K562 (cell line): ENCODE measurements around the gene AGAP1. TPM values are rescaled to one million over a fixed set of nuclear protein-coding genes. Genes with fewer than 3 reads are reported as not detected.

ENCODE experiments used
- ATAC-seq: fragments of 200-7000 bp; cut with Tn5 transposase; 3 replicates; pipeline ENCODE4 v1.9.1; 2020; ENCODE audit warnings: moderate library complexity
- BruUV-seq: library from RNA; stranded (reverse); fragments of 400-500 nt; replicated peaks from 2 replicates; lab custom pipeline; 2021; lab: Mats Ljungman, UMichigan
- CTCF ChIA-PET: fragments of 300-600 bp; formaldehyde crosslinking; extraction: SDS; loops from one replicate; lab custom pipeline; 2021; ENCODE audit warnings: low intra/inter-chr PET ratio; lab: Yijun Ruan, JAX
- POLR2A ChIA-PET: fragments of 300-600, 350-650 bp; sonication (Branson Sonifier 250); formaldehyde crosslinking; extraction: SDS; loops from one replicate; lab custom pipeline; 2021; ENCODE audit warnings: antibody characterized with exemption, inconsistent platforms; lab: Yijun Ruan, JAX
- DNase-seq, 4 experiments: peaks; one replicate each; pipeline versions ENCODE4 v3.0.0 to v3.0.0-alpha.2; 2011 to 2018; ENCODE audit warnings: low spot score in 3 of 4, mixed read lengths in 3 of 4; ENCODE audit errors: extremely low read depth in 1 of 4
- FAIRE-seq: peaks from 2 replicates; lab custom pipeline; 2011; peaks lifted over from hg19 to GRCh38; lab: Jason Lieb, UNC
- H2AFZ ChIP-seq: 2 replicates; pipeline ENCODE4 v1.6.0; 2011; ENCODE audit warnings: low read depth, low read length, control low read depth, inconsistent platforms
- H3K27ac ChIP-seq: fragments of 200-600 bp; 3 replicates; pipeline ENCODE4 v1.8.0; 2011; ENCODE audit warnings: low read depth, mild to moderate bottlenecking, control low read depth, inconsistent platforms, low read length, moderate library complexity, mixed read lengths; ENCODE audit errors: extremely low read depth
- H3K27me3 ChIP-seq, 2 experiments: fragments of 300-600 bp in 1 of 2; 2 replicates in 1 of 2; 3 replicates in 1 of 2; pipeline versions ENCODE4 v1.6.0 to v1.8.0; 2011; ENCODE audit warnings: inconsistent platforms in 2 of 2, low read length in 2 of 2, mild to moderate bottlenecking in 1 of 2, mixed read lengths in 1 of 2, moderate library complexity in 1 of 2; ENCODE audit not compliant: control insufficient read depth in 2 of 2, insufficient read depth in 2 of 2
- H3K36me3 ChIP-seq: fragments of 300-600 bp; 3 replicates; pipeline ENCODE4 v1.8.0; 2011; ENCODE audit warnings: mild to moderate bottlenecking, low read length, inconsistent platforms; ENCODE audit not compliant: control insufficient read depth, insufficient read depth
- H3K4me1 ChIP-seq, 2 experiments: fragments of 200-600 bp in 1 of 2; replicated peaks in 1 of 2; 2 replicates in 1 of 2; 3 replicates in 1 of 2; pipeline versions ENCODE4 v1.5.1 to v1.8.0; 2011; ENCODE audit warnings: inconsistent platforms in 2 of 2, low read length in 2 of 2, mild to moderate bottlenecking in 1 of 2, mixed read lengths in 1 of 2, moderate library complexity in 1 of 2; ENCODE audit not compliant: control insufficient read depth in 2 of 2, insufficient read depth in 2 of 2
- H3K4me2 ChIP-seq: 2 replicates; pipeline ENCODE4 v1.6.1; 2011; ENCODE audit warnings: low read length, control low read depth, inconsistent platforms, mixed read lengths; ENCODE audit not compliant: insufficient read depth
- H3K4me3 ChIP-seq: fragments of 200-600 bp; sonication (generic), shearing (Covaris generic); 2 replicates; pipeline ENCODE4 v1.5.1; 2016; ENCODE audit warnings: control low read depth, inconsistent platforms
- H3K79me2 ChIP-seq: fragments of 200-600 bp; 3 replicates; pipeline ENCODE4 v1.8.0; 2011; ENCODE audit warnings: low read length, inconsistent platforms; ENCODE audit not compliant: control insufficient read depth, insufficient read depth
- H3K9ac ChIP-seq, 2 experiments: 2 replicates each; pipeline versions ENCODE4 v1.6.0 to v1.6.1; 2011; ENCODE audit warnings: low read depth in 2 of 2, low read length in 2 of 2, control low read depth in 1 of 2, inconsistent platforms in 1 of 2, mild to moderate bottlenecking in 1 of 2, mixed read lengths in 1 of 2; ENCODE audit not compliant: insufficient read depth in 1 of 2
- H3K9me1 ChIP-seq: one replicate; pipeline ENCODE4 v1.6.0; 2011; ENCODE audit warnings: inconsistent platforms, mild to moderate bottlenecking, low read length, moderate library complexity; ENCODE audit not compliant: control insufficient read depth, insufficient read depth
- H3K9me3 ChIP-seq: replicated peaks from 2 replicates; pipeline ENCODE4 v1.5.1; 2011; ENCODE audit warnings: low read depth, low read length, inconsistent platforms; ENCODE audit not compliant: control insufficient read depth, insufficient read depth
- H4K20me1 ChIP-seq: replicated peaks from 2 replicates; pipeline ENCODE4 v1.6.1; 2011; ENCODE audit warnings: low read length, inconsistent platforms, mixed read lengths; ENCODE audit not compliant: control insufficient read depth, insufficient read depth
- ARID1B ChIP-seq: fragments of 450-650 bp; IDR thresholded peaks from 2 replicates; pipeline ENCODE4 v1.6.1; 2016; ENCODE audit warnings: antibody characterized with exemption, mild to moderate bottlenecking, inconsistent platforms
- CBFA2T2 ChIP-seq: fragments of 450-650 bp; conservative IDR thresholded peaks from 2 replicates; pipeline ENCODE4 v1.6.1; 2017; ENCODE audit warnings: mild to moderate bottlenecking
- CBFA2T3 ChIP-seq: fragments of 450-650 bp; IDR thresholded peaks from 2 replicates; pipeline ENCODE4 v1.6.1; 2017
- CSDE1 ChIP-seq, 2 experiments: fragments of 450-650 bp; IDR thresholded peaks; 2 replicates each; pipeline ENCODE4 v1.6.1; 2016; ENCODE audit warnings: mild to moderate bottlenecking in 1 of 2
- FOSL1 ChIP-seq: fragments of 200-800 bp; sonication (Bioruptor generic); conservative IDR thresholded peaks from 2 replicates; pipeline ENCODE4 v1.6.1; 2016; ENCODE audit warnings: missing genetic modification characterization, missing compliant biosample characterization
- HDAC1 ChIP-seq, 2 experiments: fragments of 450-650 bp; IDR thresholded peaks; 2 replicates each; pipeline ENCODE4 v1.6.1; 2016 to 2017; ENCODE audit warnings: inconsistent platforms in 1 of 2, mild to moderate bottlenecking in 1 of 2, moderate library complexity in 1 of 2
- HMBOX1 ChIP-seq: sonication (generic); IDR thresholded peaks from 2 replicates; pipeline ENCODE4 v1.6.1; 2016
- NBN ChIP-seq: fragments of 450-650 bp; IDR thresholded peaks from 2 replicates; pipeline ENCODE4 v1.6.1; 2016; ENCODE audit warnings: low read depth, mild to moderate bottlenecking
- NR2C1 ChIP-seq, 2 experiments: fragments of 450-650 bp; IDR thresholded peaks; 2 replicates each; pipeline ENCODE4 v1.6.1; 2017; ENCODE audit warnings: mild to moderate bottlenecking in 2 of 2, antibody characterized with exemption in 1 of 2, inconsistent platforms in 1 of 2, missing compliant biosample characterization in 1 of 2, missing genetic modification characterization in 1 of 2
- TAL1 ChIP-seq: fragments of 450-650 bp; IDR thresholded peaks from 2 replicates; pipeline ENCODE4 v1.6.1; 2016; ENCODE audit warnings: mild to moderate bottlenecking
- TCF3 ChIP-seq: sonication (generic); formaldehyde crosslinking; IDR thresholded peaks from 2 replicates; pipeline ENCODE4 v1.4.0; 2020; ENCODE audit warnings: mild to moderate bottlenecking, missing genetic modification reagents
- TFAP4 ChIP-seq: sonication (generic); formaldehyde crosslinking; IDR thresholded peaks from 2 replicates; pipeline ENCODE4 v1.8.0; 2022; ENCODE audit warnings: missing genetic modification reagents, mild to moderate bottlenecking, moderate library complexity, borderline replicate concordance
- VEZF1 ChIP-seq: fragments of 200-800 bp; sonication (Bioruptor generic); IDR thresholded peaks from 2 replicates; pipeline ENCODE4 v1.6.1; 2017; ENCODE audit warnings: missing genetic modification characterization, missing compliant biosample characterization
- ZNF146 ChIP-seq: IDR thresholded peaks from one replicate; pipeline ENCODE4 v1.6.1; 2018; ENCODE audit warnings: missing compliant biosample characterization; ENCODE audit not compliant: unreplicated experiment
- ZNF239 ChIP-seq: fragments of 250-450 bp; sonication (Bioruptor Pico); IDR thresholded peaks from 2 replicates; pipeline ENCODE4 v1.4.0; 2020; ENCODE audit warnings: mild to moderate bottlenecking
- ZNF431 ChIP-seq: sonication (generic); formaldehyde crosslinking; IDR thresholded peaks from 2 replicates; pipeline ENCODE4 v1.8.0; 2022; ENCODE audit warnings: mild to moderate bottlenecking, missing genetic modification reagents
- WGBS: fragments of 100-300 bp; shearing (Covaris generic); methylation state at CpG from one replicate; pipeline ENCODE4 v1.1.6; 2016; ENCODE audit warnings: low coverage, mixed read lengths; ENCODE audit not compliant: insufficient coverage; ENCODE audit errors: missing lambda C conversion rate; 5-methylcytosine and 5-hydroxymethylcytosine counted together
- in situ Hi-C: fragments of 300-500 bp; cut with MboI; formaldehyde crosslinking; loops from 4 replicates; pipeline ENCODE4 v1.15.0; 2018; ENCODE audit warnings: inconsistent platforms, mixed read lengths
- intact Hi-C: fragments of 100-400 bp; cut with micrococcal nuclease; formaldehyde crosslinking; loops from 2 replicates; pipeline ENCODE4 v1.14.2; 2022
- polyA plus RNA-seq, 8 experiments: library from polyadenylated mRNA; depleted of rRNA in 4 of 8; stranded (reverse) in 5 of 8; unstranded in 3 of 8; fragments of >200 nt; fragmentation: Nextera tagmentation in 2 of 8; fragmentation: Illumina TruSeq in 1 of 8; extraction: Ambion mirVana in 2 of 8; extraction: Trizol in 1 of 8; gene quantifications; 2 replicates each; pipeline versions ENCODE4 v1.2.1 to v1.2.3, GENCODE V29; 2011 to 2014; ENCODE audit warnings: inconsistent platforms in 1 of 8, missing spikeins in 1 of 8
- total RNA-seq, 7 experiments: library from RNA; depleted of rRNA in 6 of 7; stranded (reverse); fragments of >200 nt in 6 of 7; fragmentation: Illumina TruSeq in 2 of 7; extraction: Trizol in 2 of 7; gene quantifications; 2 replicates each; pipeline versions ENCODE4 v1.2.1 to v1.2.3, GENCODE V29; 2011 to 2021; ENCODE audit warnings: low replicate concordance in 1 of 7

The AGAP1 gene
- total and polyA plus RNA-seq, 9 of the 15 experiments (the other 6 are each of a cell fraction or from before 2014, with no cell fraction given), result 1.3 to 24.0 (median 10.6) TPM

- Histone ChIP-seq H3K79me2 (peaks cover 73% of the 10 kb centered on the region), H3K4me2 (no peak overlapping the region; the same call in 1 of the 2 replicates), H3K27me3 (no peaks in the 10 kb centered on the region), H3K9ac (peak overlapping the region in 1 of 2 experiments; percentile 1; a peak in 1 of 4 replicates), H3K9me3 (no peaks in the 10 kb centered on the region), H3K36me3 (no peaks in the 10 kb centered on the region), H2AFZ (no peak overlapping the region), H4K20me1 (peaks cover 50% of the 10 kb centered on the region), H3K4me3 (no peak overlapping the region), H3K4me1 (peaks cover 14 to 21% of the 10 kb centered on the region in 2 experiments; a peak in 3 of 5 replicates), H3K9me1 (peaks cover 10% of the 10 kb centered on the region), H3K27ac (no peak overlapping the region)
- ChIA-PET POLR2A (interaction anchor here (0.5 kb wide), 1 partner anchor 304 kb away, joined by 5 read pairs; no protein-coding TSS in a partner anchor), CTCF (no interaction called here)
- 6% methylated on average over 5 of the region's 7 CpGs for WGBS
- ATAC-seq (peak; percentile 28), FAIRE-seq (no peak), DNase-seq (peak in 3 of 4 experiments; percentile 19 to 28 (median 21))
- no peak for TF ChIP-seq ZNF239 (CRISPR knock-in tag)
- peak; percentile 56 for TF ChIP-seq VEZF1
- TF ChIP-seq TCF3, result peak; percentile 61
- TF ChIP-seq CBFA2T2, result peak; percentile 35; the same call in 1 of the 2 replicates
- no peak for TF ChIP-seq NBN
- 0 out of 2 replicates have a peak, but pooled peaks have one; percentile 11 for TF ChIP-seq ARID1B
- no peak for TF ChIP-seq ZNF146 (CRISPR knock-in tag)
- TF ChIP-seq CBFA2T3, result peak; percentile 59
- TF ChIP-seq TAL1, result peak; percentile 25; the same call in 1 of the 2 replicates
- TF ChIP-seq TFAP4 (CRISPR knock-in tag), result peak; percentile 88
- peak; percentile 75 for TF ChIP-seq FOSL1 (tag)
- no peak for TF ChIP-seq NR2C1 (IDR thresholded peaks at IDR 0.05)
- 0 out of 2 replicates have a peak, but pooled peaks have one; percentile 34 for TF ChIP-seq NR2C1 (tag; IDR thresholded peaks at IDR 0.05)
- TF ChIP-seq HMBOX1, result peak; percentile 55; the same call in 1 of the 2 replicates
- TF ChIP-seq HDAC1 (IDR thresholded peaks at IDR 0.05), result no peak
- no peak for TF ChIP-seq ZNF431 (CRISPR knock-in tag)
- no peak for TF ChIP-seq CSDE1 (IDR thresholded peaks at IDR 0.05)
- intact Hi-C loops, result no loop called here
- in situ Hi-C loops, result no loop called here
- no TSS peak for BruUV-seq
Observed at GRCh38 chr2:235659767-235660322, 166.0 kb downstream of the AGAP1 start.
